Measurements from ENCODE around the gene HS1BP3.

DNA sequence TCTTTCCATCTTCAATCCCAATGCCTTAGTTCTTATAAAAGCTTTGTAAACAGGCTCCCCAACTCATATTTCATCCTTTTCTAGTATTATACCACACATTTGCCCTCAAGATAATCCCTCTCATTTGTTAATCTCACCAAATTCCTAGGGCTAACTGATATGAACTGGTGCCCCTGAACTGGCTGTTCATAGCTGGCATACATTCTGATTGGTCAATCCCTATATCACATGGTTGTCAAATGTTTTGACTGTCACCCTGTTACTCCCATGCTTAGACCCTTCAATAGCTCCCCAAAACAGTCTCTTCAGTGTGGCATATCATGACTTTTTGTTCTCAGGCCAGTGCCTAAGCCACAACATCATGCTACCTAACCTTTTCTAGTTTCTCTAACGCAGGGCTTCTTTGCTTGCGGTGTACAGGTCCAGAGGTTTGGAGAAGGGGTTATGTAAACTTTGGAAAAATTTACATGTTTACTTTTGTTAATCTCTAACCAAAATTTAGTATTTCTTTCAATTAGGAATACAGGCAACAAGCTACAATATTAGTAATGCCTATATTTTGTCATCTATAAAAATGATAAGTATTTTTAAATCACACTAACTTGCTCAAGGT is 46.5 kb upstream of the HS1BP3 start:
- TF ChIP-seq, protein P1, sequence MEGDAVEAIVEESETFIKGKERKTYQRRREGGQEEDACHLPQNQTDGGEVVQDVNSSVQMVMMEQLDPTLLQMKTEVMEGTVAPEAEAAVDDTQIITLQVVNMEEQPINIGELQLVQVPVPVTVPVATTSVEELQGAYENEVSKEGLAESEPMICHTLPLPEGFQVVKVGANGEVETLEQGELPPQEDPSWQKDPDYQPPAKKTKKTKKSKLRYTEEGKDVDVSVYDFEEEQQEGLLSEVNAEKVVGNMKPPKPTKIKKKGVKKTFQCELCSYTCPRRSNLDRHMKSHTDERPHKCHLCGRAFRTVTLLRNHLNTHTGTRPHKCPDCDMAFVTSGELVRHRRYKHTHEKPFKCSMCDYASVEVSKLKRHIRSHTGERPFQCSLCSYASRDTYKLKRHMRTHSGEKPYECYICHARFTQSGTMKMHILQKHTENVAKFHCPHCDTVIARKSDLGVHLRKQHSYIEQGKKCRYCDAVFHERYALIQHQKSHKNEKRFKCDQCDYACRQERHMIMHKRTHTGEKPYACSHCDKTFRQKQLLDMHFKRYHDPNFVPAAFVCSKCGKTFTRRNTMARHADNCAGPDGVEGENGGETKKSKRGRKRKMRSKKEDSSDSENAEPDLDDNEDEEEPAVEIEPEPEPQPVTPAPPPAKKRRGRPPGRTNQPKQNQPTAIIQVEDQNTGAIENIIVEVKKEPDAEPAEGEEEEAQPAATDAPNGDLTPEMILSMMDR (IDR thresholded peaks at IDR 0.05) = no peak
- TF ChIP-seq EP300 (IDR thresholded peaks at IDR 0.05) (no peak), POLR2A (IDR thresholded peaks at IDR 0.05) (no peak), POLR2AphosphoS5 (IDR thresholded peaks at IDR 0.05) (no peak)

All from upper lobe of left lung (tissue), 4 donors.